Fibroblast of pulmonary artery (primary cell): ENCODE results near the gene CABCOCO1.

Source experiments
- DNase-seq: peaks from one replicate; pipeline ENCODE4 v3.0.0-alpha.2; 2010; ENCODE audit warnings: low read depth
- H3K4me3 ChIP-seq: replicated peaks from 2 replicates; pipeline ENCODE4 v1.5.1; 2011; ENCODE audit warnings: low read depth, mild to moderate bottlenecking, control low read depth, low read length, moderate library complexity
- CTCF ChIP-seq: IDR thresholded peaks from 2 replicates; pipeline ENCODE4 v1.5.1; 2011; ENCODE audit warnings: mild to moderate bottlenecking, control low read depth, low read length, inconsistent platforms; ENCODE audit errors: missing control alignments

CABCOCO1 gene

GRCh38 chr10:61753453-61753852 lies 90.7 kb downstream of the CABCOCO1 start:
- DNase-seq, result no peak
- H3K4me3 ChIP-seq, result no peak overlapping the region
- TF ChIP-seq CTCF, result no peak

GRCh38 chr10:61754587-61755550 lies 92.1 kb downstream of the CABCOCO1 start:
- H3K4me3 ChIP-seq, result no peak overlapping the region

GRCh38 chr10:61757001-61757400 lies 94.3 kb downstream of the CABCOCO1 start:
- DNase-seq, result no peak
- TF ChIP-seq CTCF, result no peak
- H3K4me3 ChIP-seq, result no peak overlapping the region

More at GRCh38 chr10:61754587-61755550, 92.1 kb downstream of the CABCOCO1 start:
- TF ChIP-seq CTCF, result no peak
- no peak for DNase-seq

- H3K4me3 ChIP-seq, result no peak overlapping the region
- DNase-seq, result peak; percentile 77
- TF ChIP-seq CTCF, result no peak
Measured at GRCh38 chr10:61757525-61758397, 95.0 kb downstream of the CABCOCO1 start.

- no peak overlapping the region for H3K4me3 ChIP-seq
Measured at GRCh38 chr10:61758433-61758832, 95.7 kb downstream of the CABCOCO1 start.

GRCh38 chr10:61759751-61760150 lies 97.0 kb downstream of the CABCOCO1 start:
- TF ChIP-seq CTCF, result no peak
- DNase-seq, result no peak
- no peak overlapping the region for H3K4me3 ChIP-seq

More at GRCh38 chr10:61758433-61758832, 95.7 kb downstream of the CABCOCO1 start:
- DNase-seq, result peak; percentile 38
- TF ChIP-seq CTCF, result no peak
